Hematopoietic multipotent progenitor cell treated with erythropoietin and hydrocortisone succinate and interleukin-3 and kit ligand, for 6 days (in vitro differentiated cells): Measurements from ENCODE around the gene MEG3.
"Not testable (repeated sequence)": the region's sequence is repeated elsewhere in the genome, so short reads cannot be mapped to it uniquely, and the experiment has no call there.

ENCODE experiments used
- DNase-seq: peaks from one replicate; pipeline ENCODE4 v3.0.0-alpha.2; 2015

MEG3 gene

GRCh38 chr14:100816950-100817901, 8.7 kb upstream of the MEG3 start:
- no peak for DNase-seq

GRCh38 chr14:100818221-100818699, 7.7 kb upstream of the MEG3 start:
- no peak for DNase-seq

GRCh38 chr14:100818923-100819322, 7.0 kb upstream of the MEG3 start:
- not testable (repeated sequence) for DNase-seq

- DNase-seq, result no peak
Measured at GRCh38 chr14:100819453-100819828, 6.5 kb upstream of the MEG3 start.

- no peak for DNase-seq
Measured at GRCh38 chr14:100819829-100820475, 6.0 kb upstream of the MEG3 start.

GRCh38 chr14:100820957-100821356, 5.0 kb upstream of the MEG3 start:
- no peak for DNase-seq

- no peak for DNase-seq
Measured at GRCh38 chr14:100822013-100822412, 3.9 kb upstream of the MEG3 start.

GRCh38 chr14:100822532-100823296, 3.2 kb upstream of the MEG3 start:
- DNase-seq, result no peak

GRCh38 chr14:100823413-100824080, 2.4 kb upstream of the MEG3 start:
- DNase-seq, result no peak

GRCh38 chr14:100824091-100824551, 1.8 kb upstream of the MEG3 start:
- peak; percentile 58 for DNase-seq

- DNase-seq, result no peak
Measured at GRCh38 chr14:100824901-100825712, 811 bp upstream of the MEG3 start.

GRCh38 chr14:100826391-100827100, 628 bp downstream of the MEG3 start:
- no peak for DNase-seq

- DNase-seq, result no peak
Measured at GRCh38 chr14:100827101-100828021, 1.4 kb downstream of the MEG3 start.

GRCh38 chr14:100828031-100828769, 2.3 kb downstream of the MEG3 start:
- no peak for DNase-seq

GRCh38 chr14:100830681-100831080, 4.8 kb downstream of the MEG3 start:
- no peak for DNase-seq

GRCh38 chr14:100832311-100832960, 6.5 kb downstream of the MEG3 start:
- DNase-seq, result no peak

GRCh38 chr14:100834082-100834793, 8.3 kb downstream of the MEG3 start:
- DNase-seq, result no peak
